ENCODE data around the gene FOXP1. TPM values are rescaled to one million over a fixed set of nuclear protein-coding genes. Genes with fewer than 3 reads are reported as not detected.

The FOXP1 gene
- total and polyA plus RNA-seq, 2 donors (not counting 1 experiment from before 2014, with no cell fraction given) = 70.3 to 101 TPM

GRCh38 chr3:71518089-71518488 lies 65.4 kb downstream of the FOXP1 start:
- peak in 1 of 2 donors; percentile 70 for DNase-seq (ENCODE audit: low read depth in 2 of 2)
- TF ChIP-seq CTCF (conservative IDR thresholded peaks at IDR 0.05 in 1 of 2, IDR thresholded peaks at IDR 0.05 in 1 of 2; ENCODE audit: low read depth in 1 of 2, low read length in 2 of 2) (no peak), EZH2 (IDR thresholded peaks at IDR 0.05; ENCODE audit: low read length, missing control alignments) (no peak)
- no peaks in the 10 kb centered on the region for H3K79me2 ChIP-seq (ENCODE audit: control insufficient read depth, insufficient read depth, low read length)
- no peak overlapping the region for H3K9ac ChIP-seq (ENCODE audit: insufficient read depth, low read length)
- H3K4me1 ChIP-seq (ENCODE audit: control insufficient read depth, extremely low read depth, insufficient read depth, low read length) = no peaks in the 10 kb centered on the region
- H3K27ac ChIP-seq (ENCODE audit: insufficient read depth, low read length) = no peak overlapping the region
- H3K4me3 ChIP-seq (replicated peaks in 1 of 4; ENCODE audit: control extremely low read depth in 1 of 4, insufficient read depth in 1 of 4, low read depth in 3 of 4, low read length in 4 of 4) = no peak overlapping the region
- no peaks in the 10 kb centered on the region for H3K9me3 ChIP-seq (ENCODE audit: control insufficient read depth, insufficient read depth, low read depth, low read length)
- no peaks in the 10 kb centered on the region for H4K20me1 ChIP-seq (ENCODE audit: control insufficient read depth, extremely low read depth, insufficient read depth, low read length)
- H3K4me2 ChIP-seq (ENCODE audit: extremely low read depth, insufficient read depth, low read length) = no peak overlapping the region
- no peaks in the 10 kb centered on the region for H3K27me3 ChIP-seq (ENCODE audit: control insufficient read depth, insufficient read depth, low read length)
- H2AFZ ChIP-seq (ENCODE audit: low read length) = no peak overlapping the region
- no peaks in the 10 kb centered on the region for H3K36me3 ChIP-seq (ENCODE audit: control insufficient read depth, insufficient read depth, low read length)

- TF ChIP-seq CTCF (conservative IDR thresholded peaks at IDR 0.05 in 1 of 2, IDR thresholded peaks at IDR 0.05 in 1 of 2; ENCODE audit: low read depth in 1 of 2, low read length in 2 of 2) = no peak
- TF ChIP-seq EZH2 (IDR thresholded peaks at IDR 0.05; ENCODE audit: low read length, missing control alignments) = no peak
- Histone ChIP-seq H3K4me1 (ENCODE audit: control insufficient read depth, extremely low read depth, insufficient read depth, low read length) (no peaks in the 10 kb centered on the region), H4K20me1 (ENCODE audit: control insufficient read depth, extremely low read depth, insufficient read depth, low read length) (no peaks in the 10 kb centered on the region), H3K9me3 (ENCODE audit: control insufficient read depth, insufficient read depth, low read depth, low read length) (no peaks in the 10 kb centered on the region), H3K4me2 (ENCODE audit: extremely low read depth, insufficient read depth, low read length) (no peak overlapping the region), H3K27me3 (ENCODE audit: control insufficient read depth, insufficient read depth, low read length) (no peaks in the 10 kb centered on the region), H3K79me2 (ENCODE audit: control insufficient read depth, insufficient read depth, low read length) (no peaks in the 10 kb centered on the region), H3K36me3 (ENCODE audit: control insufficient read depth, insufficient read depth, low read length) (no peaks in the 10 kb centered on the region), H3K9ac (ENCODE audit: insufficient read depth, low read length) (no peak overlapping the region), H3K27ac (ENCODE audit: insufficient read depth, low read length) (no peak overlapping the region), H2AFZ (ENCODE audit: low read length) (no peak overlapping the region), H3K4me3 (replicated peaks in 1 of 4; ENCODE audit: control extremely low read depth in 1 of 4, insufficient read depth in 1 of 4, low read depth in 3 of 4, low read length in 4 of 4) (no peak overlapping the region)
- DNase-seq (ENCODE audit: low read depth in 2 of 2) = peak in 1 of 2 donors; percentile 92
These were observed 66.2 kb downstream of the FOXP1 start for GRCh38 chr3:71517271-71517791.

GRCh38 chr3:71515636-71516365 lies 67.7 kb downstream of the FOXP1 start:
- Histone ChIP-seq H3K4me1 (ENCODE audit: control insufficient read depth, extremely low read depth, insufficient read depth, low read length) (no peaks in the 10 kb centered on the region), H3K9ac (ENCODE audit: insufficient read depth, low read length) (no peak overlapping the region), H3K27ac (ENCODE audit: insufficient read depth, low read length) (no peak overlapping the region), H3K4me2 (ENCODE audit: extremely low read depth, insufficient read depth, low read length) (no peak overlapping the region), H3K79me2 (ENCODE audit: control insufficient read depth, insufficient read depth, low read length) (no peaks in the 10 kb centered on the region), H2AFZ (ENCODE audit: low read length) (no peak overlapping the region), H3K9me3 (ENCODE audit: control insufficient read depth, insufficient read depth, low read depth, low read length) (no peaks in the 10 kb centered on the region), H3K36me3 (ENCODE audit: control insufficient read depth, insufficient read depth, low read length) (no peaks in the 10 kb centered on the region), H4K20me1 (ENCODE audit: control insufficient read depth, extremely low read depth, insufficient read depth, low read length) (no peaks in the 10 kb centered on the region), H3K4me3 (replicated peaks in 1 of 4; ENCODE audit: control extremely low read depth in 1 of 4, insufficient read depth in 1 of 4, low read depth in 3 of 4, low read length in 4 of 4) (no peak overlapping the region), H3K27me3 (ENCODE audit: control insufficient read depth, insufficient read depth, low read length) (no peaks in the 10 kb centered on the region)
- no peak for DNase-seq (ENCODE audit: low read depth in 2 of 2)
- TF ChIP-seq EZH2 (IDR thresholded peaks at IDR 0.05; ENCODE audit: low read length, missing control alignments) (no peak), CTCF (conservative IDR thresholded peaks at IDR 0.05 in 1 of 2, IDR thresholded peaks at IDR 0.05 in 1 of 2; ENCODE audit: low read depth in 1 of 2, low read length in 2 of 2) (no peak)

Measured in fibroblast of lung (primary cell).